CD4-positive, alpha-beta T cell treated with Interleukin-6 for 4 hours (primary cell): Measurements from ENCODE around the gene BLOC1S1.

Experiments used
- DNase-seq: peaks from one replicate; pipeline ENCODE4 v3.0.0-alpha.2; 2020; ENCODE audit warnings: mixed read lengths

BLOC1S1 gene

GRCh38 chr12:55695349-55695748 lies 20.5 kb upstream of the BLOC1S1 start:
- DNase-seq, result no peak

- no peak for DNase-seq
Observed at GRCh38 chr12:55696141-55696540, 19.7 kb upstream of the BLOC1S1 start.

GRCh38 chr12:55696796-55697462 lies 18.9 kb upstream of the BLOC1S1 start:
- no peak for DNase-seq

- DNase-seq, result no peak
Observed at GRCh38 chr12:55697686-55698085, 18.2 kb upstream of the BLOC1S1 start.

DNA sequence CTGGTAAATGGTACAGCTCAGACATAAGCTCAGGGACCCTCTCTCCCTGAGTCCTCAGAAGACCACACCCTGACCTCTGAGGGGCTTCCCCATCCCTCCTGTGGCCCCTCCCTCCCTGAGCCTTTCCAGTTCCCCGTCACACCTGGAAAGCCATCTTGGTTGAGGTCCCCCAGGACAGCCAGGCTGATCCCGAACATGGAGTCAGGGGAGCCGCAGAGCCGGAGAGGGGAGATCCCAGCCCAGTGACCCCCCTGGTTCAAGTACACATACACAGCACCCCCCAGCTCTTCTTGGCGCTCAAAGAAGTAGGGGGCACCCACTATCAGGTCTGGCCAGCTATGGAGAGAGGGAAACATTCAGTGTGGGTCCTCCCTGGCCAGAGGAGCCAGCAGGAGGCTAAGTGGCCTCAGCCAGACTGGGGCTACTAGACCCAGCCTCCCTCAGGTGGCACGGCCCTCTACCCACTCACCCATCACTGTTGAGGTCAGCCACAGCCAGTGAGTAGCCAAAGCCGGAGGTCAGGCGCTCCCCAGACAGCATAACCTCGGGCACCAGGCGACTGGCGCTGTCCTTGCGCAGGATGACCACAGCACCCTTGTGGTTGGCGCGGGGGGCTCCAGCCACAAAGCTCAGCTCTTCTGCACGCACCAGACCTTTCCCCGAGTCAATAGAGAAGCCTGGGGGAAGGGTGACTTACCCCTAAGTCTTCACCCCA lies 17.4 kb upstream of the BLOC1S1 start:
- no peak for DNase-seq

DNA sequence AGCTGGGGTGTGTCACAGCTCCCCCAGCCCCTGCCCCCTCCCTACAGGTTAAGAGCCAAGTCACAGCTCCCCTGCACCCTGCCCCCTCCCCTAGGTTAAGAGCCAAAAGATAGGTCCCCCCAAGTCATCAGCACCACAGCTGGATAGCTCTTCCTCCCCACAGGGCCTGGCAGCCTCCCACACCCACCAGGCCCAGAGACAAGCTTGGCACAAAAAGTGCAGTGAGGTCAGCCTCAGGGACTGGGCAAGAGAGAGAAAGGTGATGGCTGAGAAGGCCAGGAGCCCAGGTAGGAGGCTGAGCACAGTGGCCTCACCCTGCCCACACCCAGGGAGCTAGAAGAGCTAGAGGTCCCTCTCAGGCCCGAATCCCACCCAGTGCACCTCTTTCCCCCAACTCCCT lies 16.9 kb upstream of the BLOC1S1 start:
- no peak for DNase-seq

DNA sequence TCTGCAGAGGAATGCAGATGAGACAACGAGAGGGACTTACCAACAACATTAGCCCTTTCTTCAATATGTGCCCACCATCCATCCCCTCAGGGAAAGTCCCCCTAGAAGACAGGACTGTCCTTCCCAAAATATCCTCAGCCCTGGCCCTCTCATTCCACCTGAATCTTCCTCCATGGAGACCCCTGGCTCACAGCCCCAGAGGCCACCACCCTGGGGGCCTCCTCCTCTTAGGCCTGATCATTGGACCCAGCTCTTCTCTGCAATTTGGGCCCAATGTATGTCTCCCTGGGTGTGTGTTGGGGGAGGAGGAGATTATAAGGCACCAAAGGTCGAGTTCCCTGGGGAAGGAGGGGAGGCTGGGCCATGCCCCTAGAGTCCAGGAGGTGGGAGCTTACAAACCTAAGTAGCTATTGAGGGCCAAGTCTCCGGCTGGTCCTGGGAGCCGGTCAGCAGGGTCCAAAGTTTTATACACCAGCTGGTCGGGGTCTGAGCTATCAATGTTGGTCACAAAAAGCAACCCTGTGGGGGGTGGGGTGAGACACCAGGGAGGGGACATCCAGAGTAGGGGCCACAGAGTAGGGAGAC lies 16.3 kb upstream of the BLOC1S1 start:
- DNase-seq, result no peak

- DNase-seq, result no peak
Observed at GRCh38 chr12:55700255-55701018, 15.4 kb upstream of the BLOC1S1 start.

DNA sequence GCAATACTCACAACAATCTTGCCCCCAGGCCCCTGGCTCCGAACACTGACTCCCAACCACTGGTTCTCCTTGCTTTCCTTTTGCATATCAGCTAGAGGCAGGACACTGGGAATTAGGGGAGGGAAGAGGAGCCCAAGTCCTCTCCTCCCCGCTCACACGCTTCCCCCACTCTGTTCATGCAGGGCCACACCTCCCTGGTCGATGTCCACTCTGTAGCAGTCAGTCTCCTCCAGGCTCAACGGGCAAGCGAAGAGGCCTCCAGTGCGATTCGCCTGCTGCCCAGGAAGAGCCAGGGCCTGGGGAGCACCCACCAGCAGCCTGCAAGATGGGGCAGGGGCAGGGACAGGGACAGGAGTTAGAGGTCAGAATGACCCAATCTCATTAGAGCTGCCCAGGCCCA lies 13.0 kb upstream of the BLOC1S1 start:
- no peak for DNase-seq

DNA sequence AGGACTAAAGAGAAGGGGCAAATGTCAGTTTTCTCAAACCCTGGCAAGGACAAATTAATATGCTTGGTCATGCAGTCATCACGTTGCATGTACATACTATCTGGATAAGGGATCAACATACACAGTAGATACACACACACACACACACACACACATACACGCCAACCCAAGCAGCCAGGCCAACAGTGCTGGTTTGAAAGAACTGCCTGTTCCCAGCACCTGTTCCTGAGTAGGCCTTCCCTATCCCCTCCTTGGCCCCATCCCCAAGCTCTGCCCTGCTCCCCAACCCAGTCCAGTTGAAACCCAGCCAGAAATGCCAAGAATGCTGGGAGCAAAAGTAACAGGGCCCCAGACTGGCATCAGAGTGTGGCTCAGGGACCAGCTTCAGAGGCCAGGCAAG lies 12.6 kb upstream of the BLOC1S1 start:
- DNase-seq, result no peak

- no peak for DNase-seq
Observed at GRCh38 chr12:55703901-55704761, 11.7 kb upstream of the BLOC1S1 start.

DNA sequence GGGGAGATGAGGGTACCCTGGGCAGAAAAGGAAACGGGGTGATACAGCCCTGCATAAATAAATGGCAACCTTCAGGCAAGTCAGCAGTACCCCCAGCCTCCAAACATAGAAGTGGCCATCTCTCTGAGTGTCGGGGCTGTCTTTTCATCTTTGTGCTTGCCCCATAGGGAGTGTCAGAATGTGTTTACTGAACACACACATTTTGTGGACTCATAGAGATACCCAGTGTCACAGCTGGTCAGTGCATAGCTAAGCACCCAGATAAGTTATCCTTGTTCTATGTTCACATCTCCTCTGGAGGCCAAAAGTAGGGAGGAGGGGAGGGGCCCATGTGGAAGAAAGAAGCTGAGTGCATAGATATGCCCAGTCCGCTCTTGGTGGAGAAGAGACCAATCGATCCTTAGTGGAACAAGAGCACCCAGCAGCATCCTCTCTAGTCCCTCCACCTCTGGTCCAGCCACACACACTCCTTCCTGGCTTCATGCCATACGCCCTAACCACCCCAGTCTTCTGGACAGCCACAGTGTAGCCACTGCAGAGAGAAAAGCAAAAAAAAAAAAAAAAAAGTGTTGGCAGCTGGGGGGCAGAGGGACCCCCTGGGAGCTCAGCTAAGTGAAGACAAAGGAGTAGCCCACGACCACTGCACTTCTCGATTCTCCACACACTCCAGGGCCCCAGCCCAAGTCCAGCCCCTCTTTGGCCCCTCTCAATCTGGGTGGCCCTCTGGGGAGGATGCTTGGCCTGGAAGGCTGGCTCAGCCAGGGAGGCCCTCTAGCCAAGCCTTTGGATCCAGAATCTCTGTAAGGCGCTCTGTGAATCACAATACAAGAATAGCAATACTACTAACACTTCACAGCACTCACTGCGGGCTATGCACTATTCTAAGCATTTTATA lies 10.8 kb upstream of the BLOC1S1 start:
- DNase-seq, result no peak

DNA sequence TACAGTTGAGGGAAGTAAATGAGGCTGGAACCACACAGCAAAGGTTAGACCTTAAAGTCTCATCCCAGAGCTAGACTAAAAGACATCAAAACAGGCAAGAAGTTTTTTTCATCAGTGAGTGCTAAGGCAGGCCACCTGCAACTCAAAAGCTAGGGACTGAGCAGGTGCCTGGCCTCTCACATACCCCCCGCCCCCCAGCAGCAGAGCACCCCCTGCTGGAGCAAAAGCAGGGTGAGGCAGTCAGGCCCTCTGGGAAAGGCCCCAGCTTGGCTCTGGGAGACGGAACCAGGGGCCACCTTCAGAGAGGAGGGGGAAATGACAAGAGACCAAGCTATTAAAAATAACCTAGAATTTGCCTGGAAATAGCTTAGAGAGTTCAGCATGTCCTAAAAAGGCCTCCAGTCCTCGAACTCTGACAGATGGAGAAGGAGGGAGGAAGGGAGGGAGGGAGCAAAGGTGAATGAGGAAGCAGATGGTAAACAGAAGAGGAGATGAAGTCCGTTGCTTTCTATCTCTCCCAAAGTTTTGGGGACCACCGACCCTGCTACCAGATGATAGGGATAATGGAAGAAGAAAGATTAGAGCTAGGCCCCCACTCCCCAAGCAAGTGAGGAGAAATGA lies 10.0 kb upstream of the BLOC1S1 start:
- DNase-seq, result no peak

DNA sequence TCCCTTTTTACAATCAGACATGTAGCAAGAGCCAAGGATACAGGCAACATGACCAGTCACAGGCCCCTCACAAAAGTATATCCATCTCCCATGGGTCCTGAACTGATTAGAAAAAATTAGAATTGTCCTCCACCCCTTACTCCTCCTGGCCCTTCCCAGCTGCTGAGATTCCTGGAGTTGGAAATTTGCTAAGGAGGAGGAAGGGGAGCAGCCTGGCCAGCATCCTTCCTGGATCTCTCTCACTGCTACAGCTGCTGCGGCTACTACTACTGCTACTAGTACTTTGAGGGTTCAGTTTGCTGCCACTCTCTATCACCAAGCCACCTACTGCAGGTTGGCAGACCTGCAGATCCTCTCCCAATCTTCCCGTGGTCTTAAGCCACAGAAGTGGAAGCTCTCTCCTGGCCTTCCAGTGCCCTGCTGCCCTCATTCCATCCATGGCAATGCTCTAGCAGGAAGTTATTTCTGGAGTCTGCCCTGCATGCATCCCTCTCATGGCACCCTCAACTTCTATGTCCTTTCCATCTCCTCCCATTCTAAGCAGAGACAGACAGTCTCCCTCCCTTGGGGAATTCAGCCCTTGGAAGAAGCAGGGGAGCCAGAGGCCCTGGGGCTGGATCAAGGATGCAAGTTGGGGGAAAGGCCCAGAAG lies 9.2 kb upstream of the BLOC1S1 start:
- DNase-seq, result no peak

DNA sequence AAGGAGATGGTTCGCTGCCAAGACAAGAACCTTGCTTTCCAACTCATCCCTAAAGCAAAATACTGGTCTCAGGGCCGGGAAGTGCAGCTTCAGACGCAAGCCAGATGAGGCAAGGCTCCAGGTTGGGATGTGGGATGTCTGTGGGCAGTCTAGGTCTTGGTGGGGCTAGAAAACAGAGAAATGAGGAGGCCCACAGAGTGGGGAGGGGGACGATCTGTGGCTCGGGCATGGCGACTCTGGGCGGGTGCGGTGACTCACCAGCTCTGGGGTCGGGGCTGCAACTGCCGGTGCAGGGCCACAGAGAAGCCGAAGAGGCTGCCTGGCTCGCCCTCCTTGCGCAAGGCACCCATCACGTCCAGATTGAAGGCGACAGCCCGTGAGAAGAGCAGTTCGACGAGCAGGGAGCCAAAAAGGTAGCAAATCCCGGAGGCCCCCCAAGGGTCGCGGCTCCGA lies 8.6 kb upstream of the BLOC1S1 start:
- peak; percentile 29 for DNase-seq

- DNase-seq, result peak; percentile 81
Observed at GRCh38 chr12:55707841-55708694, 7.8 kb upstream of the BLOC1S1 start, which contains the start of gene ITGA7. Gene ITGA7, minus strand, starts transcription at chr12:55707904. Its CDS starts 222 bp downstream, at chr12:55707682.

- DNase-seq, result no peak
Observed at GRCh38 chr12:55708695-55709233, 7.1 kb upstream of the BLOC1S1 start.

- DNase-seq, result no peak
Observed at GRCh38 chr12:55711786-55712553, 3.9 kb upstream of the BLOC1S1 start.
